WTC11 (cell line): ENCODE results near the gene WDR73. TPM values are rescaled to one million over a fixed set of nuclear protein-coding genes. Genes with fewer than 3 reads are reported as not detected.

Experiments
- ATAC-seq: fragments of 200-7000 bp; cut with Tn5 transposase; 2 replicates; pipeline ENCODE4 v1.10.0; 2021; ENCODE audit warnings: mild to moderate bottlenecking, moderate library complexity
- CTCF ChIA-PET: fragments of 300-600 bp; sonication (Branson Sonifier 250); formaldehyde crosslinking; loops from one replicate; lab custom pipeline; 2021; ENCODE audit warnings: antibody characterized with exemption; lab: Charles Lee
- POLR2A ChIA-PET: fragments of 350-600 bp; sonication (Branson Sonifier 250); formaldehyde crosslinking; loops from one replicate; lab custom pipeline; 2021; ENCODE audit warnings: antibody characterized with exemption; lab: Charles Lee
- DNase-seq: peaks from one replicate; pipeline ENCODE4 v3.0.0; 2021; ENCODE audit warnings: low spot score
- H3K27ac Mint-ChIP-seq: 2 replicates; pipeline ENCODE4 v1.8.0; 2021; ENCODE audit warnings: mixed read lengths
- H3K27me3 Mint-ChIP-seq: 2 replicates; pipeline ENCODE4 v1.8.0; 2021; ENCODE audit warnings: low read depth, mild to moderate bottlenecking, moderate library complexity, mixed read lengths
- H3K36me3 Mint-ChIP-seq: 2 replicates; pipeline ENCODE4 v1.8.0; 2021; ENCODE audit warnings: mixed read lengths
- H3K4me1 Mint-ChIP-seq: 2 replicates; pipeline ENCODE4 v1.8.0; 2022; ENCODE audit warnings: mixed read lengths
- H3K4me3 Mint-ChIP-seq: 2 replicates; pipeline ENCODE4 v1.8.0; 2021; ENCODE audit warnings: mild to moderate bottlenecking, moderate library complexity, mixed read lengths
- H3K9me3 Mint-ChIP-seq: 2 replicates; pipeline ENCODE4 v1.8.0; 2021; ENCODE audit warnings: mixed read lengths
- E2F1 ChIP-seq: sonication (generic); formaldehyde crosslinking; IDR thresholded peaks from 2 replicates; pipeline ENCODE4 v1.8.0; 2022; ENCODE audit warnings: mild to moderate bottlenecking, missing genetic modification reagents
- E2F5 ChIP-seq: sonication (generic); formaldehyde crosslinking; IDR thresholded peaks from 2 replicates; pipeline ENCODE4 v1.8.1; 2022; ENCODE audit warnings: mild to moderate bottlenecking, moderate library complexity, missing genetic modification reagents
- ETV6 ChIP-seq: sonication (generic); formaldehyde crosslinking; IDR thresholded peaks from 2 replicates; pipeline ENCODE4 v1.8.1; 2022; ENCODE audit warnings: mild to moderate bottlenecking, missing genetic modification reagents
- FOXP1 ChIP-seq: sonication (generic); formaldehyde crosslinking; IDR thresholded peaks from 2 replicates; pipeline ENCODE4 v1.8.0; 2022; ENCODE audit warnings: missing genetic modification reagents, mild to moderate bottlenecking, moderate library complexity, borderline replicate concordance
- FOXP4 ChIP-seq: sonication (generic); formaldehyde crosslinking; IDR thresholded peaks from 2 replicates; pipeline ENCODE4 v1.8.0; 2022; ENCODE audit warnings: mild to moderate bottlenecking, missing genetic modification reagents
- GRHL2 ChIP-seq: fragments of 250-450 bp; sonication (Bioruptor Pico); IDR thresholded peaks from 2 replicates; pipeline ENCODE4 v1.8.0; 2022; ENCODE audit warnings: mild to moderate bottlenecking, moderate library complexity; ENCODE audit not compliant: insufficient replicate concordance, severe bottlenecking
- HMGXB4 ChIP-seq: sonication (generic); formaldehyde crosslinking; IDR thresholded peaks from 2 replicates; pipeline ENCODE4 v1.8.1; 2023; ENCODE audit warnings: mild to moderate bottlenecking, moderate library complexity, missing genetic modification reagents
- JUN ChIP-seq: sonication (generic); formaldehyde crosslinking; IDR thresholded peaks from 2 replicates; pipeline ENCODE4 v1.8.0; 2023; ENCODE audit warnings: mild to moderate bottlenecking, missing genetic modification reagents
- NFE2L1 ChIP-seq: sonication (generic); formaldehyde crosslinking; IDR thresholded peaks from 2 replicates; pipeline ENCODE4 v1.8.1; 2023; ENCODE audit warnings: missing genetic modification reagents
- NFYB ChIP-seq: sonication (generic); formaldehyde crosslinking; conservative IDR thresholded peaks from 2 replicates; pipeline ENCODE4 v1.8.0; 2022; ENCODE audit warnings: low read depth, missing genetic modification reagents
- PRDM15 ChIP-seq: sonication (generic); formaldehyde crosslinking; IDR thresholded peaks from 2 replicates; pipeline ENCODE4 v1.8.0; 2022; ENCODE audit warnings: missing genetic modification reagents
- SP1 ChIP-seq: sonication (generic); formaldehyde crosslinking; conservative IDR thresholded peaks from 2 replicates; pipeline ENCODE4 v1.8.1; 2022; ENCODE audit warnings: missing genetic modification reagents
- ZMAT4 ChIP-seq: fragments of 250-450 bp; sonication (Bioruptor Pico); IDR thresholded peaks from 2 replicates; pipeline ENCODE4 v1.9.0; 2021; ENCODE audit warnings: mild to moderate bottlenecking
- ZNF121 ChIP-seq: sonication (generic); formaldehyde crosslinking; IDR thresholded peaks from 2 replicates; pipeline ENCODE4 v1.8.0; 2023; ENCODE audit warnings: missing genetic modification reagents
- ZNF138 ChIP-seq: sonication (generic); formaldehyde crosslinking; conservative IDR thresholded peaks from 2 replicates; pipeline ENCODE4 v1.8.1; 2022; ENCODE audit warnings: mild to moderate bottlenecking, moderate library complexity, missing genetic modification reagents
- total RNA-seq: library from RNA; stranded (reverse); gene quantifications from 3 replicates; pipeline ENCODE4 v1.2.3, GENCODE V29; 2021

Gene WDR73
- total RNA-seq, 1 experiment from 2014 or later: 22.6 TPM

- peaks cover 14% of the 10 kb centered on the region for H3K36me3 Mint-ChIP-seq
- no peaks in the 10 kb centered on the region for H3K9me3 Mint-ChIP-seq
- peaks cover 49% of the 10 kb centered on the region for H3K4me1 Mint-ChIP-seq
- TF ChIP-seq JUN (CRISPR knock-in tag) (no peak), ZNF138 (no peak), PRDM15 (peak; percentile 46; the same call in 1 of the 2 replicates), E2F5 (CRISPR knock-in tag) (no peak), ZNF121 (CRISPR knock-in tag) (no peak), NFYB (CRISPR knock-in tag) (no peak), ZMAT4 (CRISPR knock-in tag) (no peak)
- H3K27ac Mint-ChIP-seq: no peak overlapping the region
- H3K4me3 Mint-ChIP-seq: peak overlapping the region; percentile 85
- H3K27me3 Mint-ChIP-seq: peaks cover 16% of the 10 kb centered on the region
- ATAC-seq (no peak), DNase-seq (no peak)
- CTCF ChIA-PET: interaction anchor here (0.6 to 11.7 kb wide), 6 partner anchors 34 to 294 kb away, joined by 3 to 139 read pairs (median 8); partner anchors contain the start of gene ZSCAN2
- POLR2A ChIA-PET: interaction anchor here (0.6 to 1.4 kb wide), 3 partner anchors 33 to 47 kb away, joined by 3 to 4 read pairs (median 3); no protein-coding TSS in a partner anchor
Observed at GRCh38 chr15:84634228-84634837, 19.8 kb downstream of the WDR73 start.

- POLR2A ChIA-PET: interaction anchor here (0.6 to 1.4 kb wide), 3 partner anchors 32 to 46 kb away, joined by 3 to 4 read pairs (median 3); no protein-coding TSS in a partner anchor
- ATAC-seq (peak; percentile 51), DNase-seq (peak; percentile 68)
- Mint-ChIP-seq H3K27ac (peak overlapping the region; percentile 52; the same call in 1 of the 2 replicates), H3K9me3 (no peaks in the 10 kb centered on the region), H3K27me3 (peaks cover 16% of the 10 kb centered on the region), H3K36me3 (peaks cover 13% of the 10 kb centered on the region), H3K4me1 (peaks cover 52% of the 10 kb centered on the region), H3K4me3 (peak overlapping the region; percentile 90)
- CTCF ChIA-PET: interaction anchor here (0.5 to 11.7 kb wide), 8 partner anchors 20 to 320 kb away, joined by 3 to 139 read pairs (median 6); partner anchors contain the start of genes WDR73 and ZSCAN2
- TF ChIP-seq FOXP1 (peak; percentile 65; the same call in 1 of the 2 replicates), FOXP4 (CRISPR knock-in tag) (peak; percentile 45; the same call in 1 of the 2 replicates), GRHL2 (CRISPR knock-in tag) (no peak), ETV6 (CRISPR knock-in tag) (peak; percentile 31; the same call in 1 of the 2 replicates), PRDM15 (peak; percentile 4; the same call in 1 of the 2 replicates), E2F1 (CRISPR knock-in tag) (no peak), NFE2L1 (CRISPR knock-in tag) (peak; percentile 62; the same call in 1 of the 2 replicates), HMGXB4 (CRISPR knock-in tag) (peak; percentile 79; the same call in 1 of the 2 replicates), SP1 (CRISPR knock-in tag) (peak; percentile 30; the same call in 1 of the 2 replicates)
Observed at GRCh38 chr15:84633311-84634227, 20.5 kb downstream of the WDR73 start.
